ENCODE results near the gene VIP. TPM values are rescaled to one million over a fixed set of nuclear protein-coding genes. Genes with fewer than 3 reads are reported as not detected.

VIP gene
- total RNA-seq, 1 experiment from 2014 or later, result not detected

DNA sequence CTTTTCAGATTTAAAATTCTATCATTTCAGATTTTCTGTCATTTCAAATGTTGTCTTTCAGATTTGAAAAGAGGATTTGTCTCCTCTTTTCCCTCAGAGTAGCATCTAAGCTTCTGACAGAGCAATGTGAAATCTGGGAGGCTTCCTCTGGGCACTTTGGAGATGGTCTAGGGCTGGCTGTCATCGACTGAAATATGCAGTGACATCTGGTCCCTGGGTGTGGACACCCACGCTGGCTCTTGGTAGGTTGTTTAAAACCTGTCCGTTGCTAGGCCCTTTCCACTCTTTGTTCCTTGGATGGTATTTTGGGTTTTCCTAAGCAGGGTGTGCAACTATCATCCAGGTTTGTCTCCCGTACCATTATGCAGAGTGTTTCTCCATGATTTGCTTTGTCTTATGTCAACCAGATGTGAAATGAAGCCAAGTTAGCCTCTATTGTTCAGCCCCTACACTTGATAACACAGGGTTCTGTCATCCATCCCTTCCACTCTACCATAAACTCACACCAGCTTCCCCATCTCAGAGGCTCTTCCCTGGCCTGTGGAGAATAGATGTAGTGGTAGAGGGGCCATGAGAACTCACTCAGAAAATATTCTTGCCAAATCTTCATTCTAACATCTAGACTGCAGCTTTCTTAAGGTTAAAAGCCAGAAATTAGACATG is 5.0 kb upstream of the VIP start:
- DNase-seq (ENCODE audit: low read depth, low spot score) (no peak), ATAC-seq (no peak)
- no peaks in the 10 kb centered on the region; the same call in 1 of the 2 replicates for H3K27me3 ChIP-seq (ENCODE audit: control insufficient read depth, insufficient read depth, low read length)
- H3K4me1 ChIP-seq (ENCODE audit: control insufficient read depth, insufficient read depth, low read length), result no peaks in the 10 kb centered on the region
- no peaks in the 10 kb centered on the region for H3K36me3 ChIP-seq (ENCODE audit: control insufficient read depth, insufficient read depth, low read length)
- in situ Hi-C loops (cut with HindIII; ENCODE audit: low pct_unique_long_range_greater_than_20kb, low sequenced_read_pairs), result no loop called here
- no peak overlapping the region for H3K4me3 ChIP-seq (ENCODE audit: low read depth in 2 of 2, low read length in 2 of 2)
- ChIA-PET POLR2A (no interaction called here), CTCF (no interaction called here)
- H3K27ac ChIP-seq (ENCODE audit: low read length), result no peak overlapping the region
- H3K9me3 ChIP-seq (ENCODE audit: control insufficient read depth, insufficient read depth, low read depth, low read length), result no peaks in the 10 kb centered on the region
- no peak for TF ChIP-seq POLR2AphosphoS5 (IDR thresholded peaks at IDR 0.05; ENCODE audit: low read depth, low read length)
- TF ChIP-seq, protein P1, sequence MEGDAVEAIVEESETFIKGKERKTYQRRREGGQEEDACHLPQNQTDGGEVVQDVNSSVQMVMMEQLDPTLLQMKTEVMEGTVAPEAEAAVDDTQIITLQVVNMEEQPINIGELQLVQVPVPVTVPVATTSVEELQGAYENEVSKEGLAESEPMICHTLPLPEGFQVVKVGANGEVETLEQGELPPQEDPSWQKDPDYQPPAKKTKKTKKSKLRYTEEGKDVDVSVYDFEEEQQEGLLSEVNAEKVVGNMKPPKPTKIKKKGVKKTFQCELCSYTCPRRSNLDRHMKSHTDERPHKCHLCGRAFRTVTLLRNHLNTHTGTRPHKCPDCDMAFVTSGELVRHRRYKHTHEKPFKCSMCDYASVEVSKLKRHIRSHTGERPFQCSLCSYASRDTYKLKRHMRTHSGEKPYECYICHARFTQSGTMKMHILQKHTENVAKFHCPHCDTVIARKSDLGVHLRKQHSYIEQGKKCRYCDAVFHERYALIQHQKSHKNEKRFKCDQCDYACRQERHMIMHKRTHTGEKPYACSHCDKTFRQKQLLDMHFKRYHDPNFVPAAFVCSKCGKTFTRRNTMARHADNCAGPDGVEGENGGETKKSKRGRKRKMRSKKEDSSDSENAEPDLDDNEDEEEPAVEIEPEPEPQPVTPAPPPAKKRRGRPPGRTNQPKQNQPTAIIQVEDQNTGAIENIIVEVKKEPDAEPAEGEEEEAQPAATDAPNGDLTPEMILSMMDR (IDR thresholded peaks at IDR 0.05), result no peak
- BruUV-seq (replicated peaks), result no TSS peak
- intact Hi-C loops (cut with micrococcal nuclease; ENCODE audit: unreplicated experiment), result no loop called here

DNA sequence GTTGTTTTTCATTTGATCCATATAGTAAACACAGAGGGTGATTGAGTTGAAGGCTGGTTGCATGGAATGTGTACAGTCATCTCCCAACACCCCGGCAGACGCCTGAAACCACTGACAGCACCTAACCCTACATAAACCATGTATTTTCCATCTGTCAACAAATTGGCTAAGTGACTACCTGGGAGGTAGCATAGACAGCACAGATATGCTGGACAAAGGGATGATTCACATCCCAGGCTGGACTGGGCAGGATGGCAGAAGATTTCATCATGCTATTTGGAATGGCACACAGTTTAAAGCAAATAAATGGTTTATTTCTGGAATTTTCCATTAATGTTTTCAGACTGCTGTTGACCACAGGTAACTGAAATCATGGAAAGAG is 4.4 kb upstream of the VIP start:
- intact Hi-C loops (cut with micrococcal nuclease; ENCODE audit: unreplicated experiment) (no loop called here), in situ Hi-C loops (cut with HindIII; ENCODE audit: low pct_unique_long_range_greater_than_20kb, low sequenced_read_pairs) (no loop called here)
- Histone ChIP-seq H3K4me3 (ENCODE audit: low read depth in 2 of 2, low read length in 2 of 2) (no peak overlapping the region), H3K27me3 (ENCODE audit: control insufficient read depth, insufficient read depth, low read length) (no peaks in the 10 kb centered on the region; the same call in 1 of the 2 replicates), H3K4me1 (ENCODE audit: control insufficient read depth, insufficient read depth, low read length) (no peaks in the 10 kb centered on the region), H3K9me3 (ENCODE audit: control insufficient read depth, insufficient read depth, low read depth, low read length) (no peaks in the 10 kb centered on the region), H3K27ac (ENCODE audit: low read length) (no peak overlapping the region), H3K36me3 (ENCODE audit: control insufficient read depth, insufficient read depth, low read length) (no peaks in the 10 kb centered on the region)
- ATAC-seq (no peak), DNase-seq (ENCODE audit: low read depth, low spot score) (peak; percentile 42)
- BruUV-seq (replicated peaks), result no TSS peak
- TF ChIP-seq TCF7L2 (IDR thresholded peaks at IDR 0.05; ENCODE audit: low read depth, low read length) (no peak), POLR2AphosphoS5 (IDR thresholded peaks at IDR 0.05; ENCODE audit: low read depth, low read length) (no peak), SIN3A (IDR thresholded peaks at IDR 0.05; ENCODE audit: borderline replicate concordance, insufficient read depth, low read depth, low read length) (no peak)
- TF ChIP-seq, protein P1 (IDR thresholded peaks at IDR 0.05), result no peak
- TF ChIP-seq, protein P2, sequence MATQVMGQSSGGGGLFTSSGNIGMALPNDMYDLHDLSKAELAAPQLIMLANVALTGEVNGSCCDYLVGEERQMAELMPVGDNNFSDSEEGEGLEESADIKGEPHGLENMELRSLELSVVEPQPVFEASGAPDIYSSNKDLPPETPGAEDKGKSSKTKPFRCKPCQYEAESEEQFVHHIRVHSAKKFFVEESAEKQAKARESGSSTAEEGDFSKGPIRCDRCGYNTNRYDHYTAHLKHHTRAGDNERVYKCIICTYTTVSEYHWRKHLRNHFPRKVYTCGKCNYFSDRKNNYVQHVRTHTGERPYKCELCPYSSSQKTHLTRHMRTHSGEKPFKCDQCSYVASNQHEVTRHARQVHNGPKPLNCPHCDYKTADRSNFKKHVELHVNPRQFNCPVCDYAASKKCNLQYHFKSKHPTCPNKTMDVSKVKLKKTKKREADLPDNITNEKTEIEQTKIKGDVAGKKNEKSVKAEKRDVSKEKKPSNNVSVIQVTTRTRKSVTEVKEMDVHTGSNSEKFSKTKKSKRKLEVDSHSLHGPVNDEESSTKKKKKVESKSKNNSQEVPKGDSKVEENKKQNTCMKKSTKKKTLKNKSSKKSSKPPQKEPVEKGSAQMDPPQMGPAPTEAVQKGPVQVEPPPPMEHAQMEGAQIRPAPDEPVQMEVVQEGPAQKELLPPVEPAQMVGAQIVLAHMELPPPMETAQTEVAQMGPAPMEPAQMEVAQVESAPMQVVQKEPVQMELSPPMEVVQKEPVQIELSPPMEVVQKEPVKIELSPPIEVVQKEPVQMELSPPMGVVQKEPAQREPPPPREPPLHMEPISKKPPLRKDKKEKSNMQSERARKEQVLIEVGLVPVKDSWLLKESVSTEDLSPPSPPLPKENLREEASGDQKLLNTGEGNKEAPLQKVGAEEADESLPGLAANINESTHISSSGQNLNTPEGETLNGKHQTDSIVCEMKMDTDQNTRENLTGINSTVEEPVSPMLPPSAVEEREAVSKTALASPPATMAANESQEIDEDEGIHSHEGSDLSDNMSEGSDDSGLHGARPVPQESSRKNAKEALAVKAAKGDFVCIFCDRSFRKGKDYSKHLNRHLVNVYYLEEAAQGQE (IDR thresholded peaks at IDR 0.05; ENCODE audit: insufficient read depth in 1 of 2, low read depth in 2 of 2, low read length in 1 of 2), result no peak
- ChIA-PET POLR2A (no interaction called here), CTCF (no interaction called here)
